Measurements from ENCODE around the gene TEX38. TPM values are rescaled to one million over a fixed set of nuclear protein-coding genes. Genes with fewer than 3 reads are reported as not detected.

TEX38 gene
- total and polyA plus RNA-seq, 2 donors (not counting 1 experiment from before 2014, with no cell fraction given), result not detected

DNA sequence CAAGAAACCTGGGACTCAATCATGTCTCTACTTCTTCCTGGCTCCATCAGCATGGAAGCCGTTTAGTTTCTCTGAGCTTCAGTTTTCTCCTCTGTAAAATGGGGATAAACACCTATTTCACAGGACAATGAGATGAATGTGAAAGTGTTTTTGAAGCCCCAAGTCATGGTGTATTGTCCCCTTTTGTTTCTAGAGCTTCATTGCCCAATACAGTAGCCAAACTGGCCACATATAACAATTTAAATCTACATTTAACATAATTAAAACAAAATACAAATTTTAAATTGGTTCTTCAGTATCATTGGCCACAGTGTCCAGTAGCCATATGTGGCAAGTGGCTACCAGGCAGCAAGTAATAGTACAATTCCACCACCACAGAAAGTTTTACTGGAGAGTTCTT lies 49.5 kb downstream of the TEX38 start:
- no peak overlapping the region for H3K27ac ChIP-seq (ENCODE audit: low read length in 2 of 2)
- Mint-ChIP-seq H3K4me3 (no peak overlapping the region), H3K27me3 (peaks cover 12% of the 10 kb centered on the region), H3K4me1 (peaks cover 33% of the 10 kb centered on the region), H3K27ac (no peak overlapping the region), H3K9me3 (ENCODE audit: insufficient read depth) (no peaks in the 10 kb centered on the region)
- H3K4me1 ChIP-seq (ENCODE audit: control insufficient read depth in 2 of 2, insufficient read depth in 2 of 2, low read length in 2 of 2), result peaks cover 28 to 30% of the 10 kb centered on the region in 2 donors
- H2AFZ ChIP-seq (ENCODE audit: insufficient read depth, low read depth, low read length, poor library complexity, severe bottlenecking), result no peak overlapping the region
- ATAC-seq (ENCODE audit: low read depth) (no peak), DNase-seq (no peak)
- no peak overlapping the region for H3K9ac ChIP-seq (ENCODE audit: low read length)
- no peaks in the 10 kb centered on the region for H3K9me3 ChIP-seq (ENCODE audit: control extremely low read depth in 1 of 3, control insufficient read depth in 2 of 3, insufficient read depth in 1 of 3, low read length in 2 of 3)
- POLR2A ChIA-PET, result no interaction called here
- peaks cover 0 to 13% (median 4%) of the 10 kb centered on the region in 4 experiments for H3K27me3 ChIP-seq (replicated peaks in 1 of 4; ENCODE audit: control extremely low read depth in 1 of 4, control insufficient read depth in 3 of 4, insufficient read depth in 4 of 4, low read length in 3 of 4)
- no peak overlapping the region for H3K4me2 ChIP-seq (replicated peaks; ENCODE audit: low read depth, low read length, poor library complexity, severe bottlenecking)
- intact Hi-C loops (cut with micrococcal nuclease), result no loop called here
- CTCF ChIA-PET, result interaction anchor here (1.0 kb wide), 1 partner anchor 13 kb away, joined by 4 read pairs; no protein-coding TSS in a partner anchor
- no CpG with 5 or more reads among the region's 1 CpG for WGBS (ENCODE audit: insufficient coverage)
- no peak overlapping the region for H3K4me3 ChIP-seq (ENCODE audit: control extremely low read depth in 1 of 5, extremely low read depth in 1 of 5, insufficient read depth in 1 of 5, low read depth in 2 of 5, low read length in 4 of 5)
- peaks cover 19% of the 10 kb centered on the region for H3K79me2 ChIP-seq (ENCODE audit: control insufficient read depth, insufficient read depth, low read length)
- TF ChIP-seq EZH2 (IDR thresholded peaks at IDR 0.05; ENCODE audit: borderline replicate concordance, insufficient read depth, low read depth, low read length, poor library complexity, severe bottlenecking), result no peak
- TF ChIP-seq, protein P1, sequence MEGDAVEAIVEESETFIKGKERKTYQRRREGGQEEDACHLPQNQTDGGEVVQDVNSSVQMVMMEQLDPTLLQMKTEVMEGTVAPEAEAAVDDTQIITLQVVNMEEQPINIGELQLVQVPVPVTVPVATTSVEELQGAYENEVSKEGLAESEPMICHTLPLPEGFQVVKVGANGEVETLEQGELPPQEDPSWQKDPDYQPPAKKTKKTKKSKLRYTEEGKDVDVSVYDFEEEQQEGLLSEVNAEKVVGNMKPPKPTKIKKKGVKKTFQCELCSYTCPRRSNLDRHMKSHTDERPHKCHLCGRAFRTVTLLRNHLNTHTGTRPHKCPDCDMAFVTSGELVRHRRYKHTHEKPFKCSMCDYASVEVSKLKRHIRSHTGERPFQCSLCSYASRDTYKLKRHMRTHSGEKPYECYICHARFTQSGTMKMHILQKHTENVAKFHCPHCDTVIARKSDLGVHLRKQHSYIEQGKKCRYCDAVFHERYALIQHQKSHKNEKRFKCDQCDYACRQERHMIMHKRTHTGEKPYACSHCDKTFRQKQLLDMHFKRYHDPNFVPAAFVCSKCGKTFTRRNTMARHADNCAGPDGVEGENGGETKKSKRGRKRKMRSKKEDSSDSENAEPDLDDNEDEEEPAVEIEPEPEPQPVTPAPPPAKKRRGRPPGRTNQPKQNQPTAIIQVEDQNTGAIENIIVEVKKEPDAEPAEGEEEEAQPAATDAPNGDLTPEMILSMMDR (IDR thresholded peaks at IDR 0.05), result no peak
- H4K20me1 ChIP-seq (ENCODE audit: control insufficient read depth, insufficient read depth, low read length, poor library complexity, severe bottlenecking), result peaks cover 22% of the 10 kb centered on the region
- peaks cover 0 to 4% of the 10 kb centered on the region in 2 experiments for H3K36me3 ChIP-seq (replicated peaks in 1 of 2; ENCODE audit: control extremely low read depth in 1 of 2, control insufficient read depth in 1 of 2, extremely low read depth in 1 of 2, insufficient read depth in 2 of 2, low read length in 1 of 2)

DNA sequence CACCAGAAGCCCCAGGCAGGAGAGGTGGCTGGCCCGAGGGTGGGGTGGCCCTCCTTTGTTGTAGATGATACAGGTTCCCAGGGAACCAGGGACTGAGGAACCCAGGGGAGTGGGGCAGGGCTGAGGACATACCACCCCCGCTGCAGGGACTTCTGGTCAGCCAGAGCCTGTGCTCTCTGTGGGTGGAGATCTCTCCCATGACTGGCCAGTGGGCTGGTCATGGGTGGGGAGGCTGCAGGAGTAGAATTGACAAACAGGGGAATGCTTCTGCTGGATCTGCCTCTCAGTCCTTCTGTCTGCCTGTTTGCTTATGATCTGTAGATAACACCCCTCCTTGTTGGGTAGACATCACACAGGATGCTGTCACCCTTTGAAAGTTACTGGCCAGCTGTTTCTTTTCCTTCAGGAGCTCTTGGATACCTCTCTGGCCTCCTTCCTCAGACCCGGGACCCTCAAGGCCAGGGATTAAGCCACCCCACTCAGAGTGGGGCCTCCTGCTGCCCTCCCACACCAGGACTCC lies 50.1 kb downstream of the TEX38 start:
- H4K20me1 ChIP-seq (ENCODE audit: control insufficient read depth, insufficient read depth, low read length, poor library complexity, severe bottlenecking), result peaks cover 21% of the 10 kb centered on the region
- peaks cover 26 to 27% of the 10 kb centered on the region in 2 donors for H3K4me1 ChIP-seq (ENCODE audit: control insufficient read depth in 2 of 2, insufficient read depth in 2 of 2, low read length in 2 of 2)
- no peaks in the 10 kb centered on the region for H3K36me3 ChIP-seq (replicated peaks in 1 of 2; ENCODE audit: control extremely low read depth in 1 of 2, control insufficient read depth in 1 of 2, extremely low read depth in 1 of 2, insufficient read depth in 2 of 2, low read length in 1 of 2)
- no peaks in the 10 kb centered on the region for H3K9me3 ChIP-seq (ENCODE audit: control extremely low read depth in 1 of 3, control insufficient read depth in 2 of 3, insufficient read depth in 1 of 3, low read length in 2 of 3)
- TF ChIP-seq, protein P1 (IDR thresholded peaks at IDR 0.05), result no peak
- no peak for TF ChIP-seq EZH2 (IDR thresholded peaks at IDR 0.05; ENCODE audit: borderline replicate concordance, insufficient read depth, low read depth, low read length, poor library complexity, severe bottlenecking)
- H3K27ac ChIP-seq (ENCODE audit: low read length in 2 of 2), result no peak overlapping the region
- intact Hi-C loops (cut with micrococcal nuclease), result no loop called here
- H3K79me2 ChIP-seq (ENCODE audit: control insufficient read depth, insufficient read depth, low read length), result peaks cover 19% of the 10 kb centered on the region
- H3K27ac Mint-ChIP-seq, result no peak overlapping the region
- no peak overlapping the region for H3K4me3 Mint-ChIP-seq
- no peak overlapping the region for H3K4me2 ChIP-seq (replicated peaks; ENCODE audit: low read depth, low read length, poor library complexity, severe bottlenecking)
- ChIA-PET CTCF (interaction anchor here (1.0 kb wide), 1 partner anchor 14 kb away, joined by 4 read pairs; no protein-coding TSS in a partner anchor), POLR2A (no interaction called here)
- H3K4me3 ChIP-seq (ENCODE audit: control extremely low read depth in 1 of 5, extremely low read depth in 1 of 5, insufficient read depth in 1 of 5, low read depth in 2 of 5, low read length in 4 of 5), result no peak overlapping the region
- no peak for DNase-seq
- no peak overlapping the region for H2AFZ ChIP-seq (ENCODE audit: insufficient read depth, low read depth, low read length, poor library complexity, severe bottlenecking)
- no peak overlapping the region for H3K9ac ChIP-seq (ENCODE audit: low read length)
- peaks cover 16% of the 10 kb centered on the region for H3K27me3 Mint-ChIP-seq
- no peaks in the 10 kb centered on the region for H3K9me3 Mint-ChIP-seq (ENCODE audit: insufficient read depth)
- peaks cover 0 to 13% (median 6%) of the 10 kb centered on the region in 4 experiments for H3K27me3 ChIP-seq (replicated peaks in 1 of 4; ENCODE audit: control extremely low read depth in 1 of 4, control insufficient read depth in 3 of 4, insufficient read depth in 4 of 4, low read length in 3 of 4)
- H3K4me1 Mint-ChIP-seq, result peaks cover 28% of the 10 kb centered on the region
- WGBS (ENCODE audit: insufficient coverage), result 100% methylated on average over 2 of the region's 3 CpGs
- ATAC-seq (ENCODE audit: low read depth), result no peak

Data from B cell (primary cell).